ENCODE measurements around the gene WTAP. TPM values are rescaled to one million over a fixed set of nuclear protein-coding genes. Genes with fewer than 3 reads are reported as not detected.

The WTAP gene
- total and polyA plus RNA-seq, 2 of the 8 experiments (the other 6 are each of a cell fraction or from before 2014, with no cell fraction given): 32.6 to 120 TPM

GRCh38 chr6:159715166-159715565, 12.1 kb upstream of the WTAP start:
- H4K91ac ChIP-seq (replicated peaks; ENCODE audit: insufficient read length, low read length): no peak overlapping the region
- H3K4ac ChIP-seq (replicated peaks; ENCODE audit: insufficient read length, low read depth, low read length): no peak overlapping the region
- H2BK120ac ChIP-seq (replicated peaks; ENCODE audit: low read depth, low read length): no peak overlapping the region
- H2BK5ac ChIP-seq (ENCODE audit: low read depth, low read length): no peak overlapping the region
- H3K9me3 ChIP-seq (ENCODE audit: insufficient read depth in 2 of 2, low read depth in 1 of 2, low read length in 1 of 2): no peaks in the 10 kb centered on the region
- no peak overlapping the region for H3K18ac ChIP-seq (ENCODE audit: extremely low read depth, low read length)
- peaks cover 13% of the 10 kb centered on the region; the same call in 1 of the 2 replicates for H3K23me2 ChIP-seq (ENCODE audit: low read depth, low read length)
- H3K36me3 ChIP-seq (ENCODE audit: control insufficient read depth in 2 of 4, insufficient read depth in 4 of 4, low read length in 3 of 4): no peaks in the 10 kb centered on the region
- peaks cover 0 to under 1% of the 10 kb centered on the region in 2 experiments; a peak in 1 of 4 replicates for H3K79me2 ChIP-seq (ENCODE audit: control insufficient read depth in 1 of 2, insufficient read depth in 2 of 2, low read length in 2 of 2)
- H3K27me3 ChIP-seq (replicated peaks in 1 of 4; ENCODE audit: control insufficient read depth in 3 of 4, extremely low read depth in 1 of 4, insufficient read depth in 3 of 4, low read length in 3 of 4): no peaks in the 10 kb centered on the region
- H3K4me1 ChIP-seq (replicated peaks in 1 of 4; ENCODE audit: control insufficient read depth in 3 of 4, insufficient read depth in 4 of 4, low read length in 3 of 4): no peaks in the 10 kb centered on the region
- no peak overlapping the region for H3K56ac ChIP-seq (replicated peaks; ENCODE audit: insufficient read length, low read depth, low read length)
- FAIRE-seq (no peak), DNase-seq (ENCODE audit: low read depth in 1 of 2, low spot score in 2 of 2) (no peak)
- H4K8ac ChIP-seq (ENCODE audit: extremely low read depth, insufficient read depth, low read length): no peak overlapping the region
- H2BK15ac ChIP-seq (ENCODE audit: low read length): no peak overlapping the region
- H3K4me3 ChIP-seq (ENCODE audit: extremely low read depth in 1 of 4, insufficient read depth in 2 of 4, low read depth in 3 of 4, low read length in 4 of 4): no peak overlapping the region
- H2BK12ac ChIP-seq (ENCODE audit: low read depth, low read length): no peak overlapping the region
- H3K27ac ChIP-seq (ENCODE audit: low read depth, low read length): no peak overlapping the region
- H2AK5ac ChIP-seq (ENCODE audit: low read depth, low read length): no peak overlapping the region
- H2BK20ac ChIP-seq (ENCODE audit: low read length): no peak overlapping the region
- H2AFZ ChIP-seq (ENCODE audit: low read length): no peak overlapping the region
- H3K23ac ChIP-seq (ENCODE audit: insufficient read length): no peak overlapping the region
- no peak overlapping the region for H4K5ac ChIP-seq (ENCODE audit: insufficient read length, low read depth, low read length)
- peaks cover 0 to under 1% of the 10 kb centered on the region in 2 experiments for H4K20me1 ChIP-seq (replicated peaks in 1 of 2; ENCODE audit: control insufficient read depth in 1 of 2, insufficient read depth in 2 of 2, low read length in 2 of 2)
- H3K4me2 ChIP-seq (ENCODE audit: insufficient read depth in 1 of 2, low read depth in 2 of 2, low read length in 2 of 2): no peak overlapping the region
- 59% methylated on average over 3 of the region's 3 CpGs; no CpG with 5 or more reads in 1 of the 2 experiments for WGBS, 2 experiments (ENCODE audit: extremely low coverage in 1 of 2, insufficient coverage in 1 of 2, insufficient read length in 1 of 2, insufficient replicate concordance in 2 of 2, low coverage in 1 of 2, low lambda C conversion rate in 2 of 2, missing lambda C conversion rate in 1 of 2)
- H3K9ac ChIP-seq (replicated peaks in 1 of 4; ENCODE audit: extremely low read depth in 1 of 4, low read depth in 3 of 4, low read length in 3 of 4): no peak overlapping the region
- no peaks in the 10 kb centered on the region; the same call in 1 of the 2 replicates for H3K79me1 ChIP-seq (ENCODE audit: low read depth, low read length)
- POLR2A ChIA-PET (ENCODE audit: partially characterized antibody): interaction anchor here (1.0 kb wide), 1 partner anchor 12 kb away, joined by 4 read pairs; the partner anchor contains the start of gene WTAP
- no peak overlapping the region for H3K14ac ChIP-seq (ENCODE audit: insufficient read length)
- CTCF ChIA-PET (ENCODE audit: partially characterized antibody): no interaction called here
- no peak for TF ChIP-seq JUN (IDR thresholded peaks at IDR 0.05; ENCODE audit: low read depth, low read length)
- TF ChIP-seq SIN3A (conservative IDR thresholded peaks at IDR 0.05 in 1 of 2, IDR thresholded peaks at IDR 0.05 in 1 of 2; ENCODE audit: low read depth in 1 of 2, low read length in 2 of 2): no peak
- TF ChIP-seq SUZ12 (IDR thresholded peaks at IDR 0.05; ENCODE audit: low read length): no peak
